Measurements from ENCODE around the gene BOD1L1. TPM values are rescaled to one million over a fixed set of nuclear protein-coding genes. Genes with fewer than 3 reads are reported as not detected.

BOD1L1 gene
- total and polyA plus RNA-seq, 2 experiments from 2014 or later, result 18.2 to 43.2 TPM

DNA sequence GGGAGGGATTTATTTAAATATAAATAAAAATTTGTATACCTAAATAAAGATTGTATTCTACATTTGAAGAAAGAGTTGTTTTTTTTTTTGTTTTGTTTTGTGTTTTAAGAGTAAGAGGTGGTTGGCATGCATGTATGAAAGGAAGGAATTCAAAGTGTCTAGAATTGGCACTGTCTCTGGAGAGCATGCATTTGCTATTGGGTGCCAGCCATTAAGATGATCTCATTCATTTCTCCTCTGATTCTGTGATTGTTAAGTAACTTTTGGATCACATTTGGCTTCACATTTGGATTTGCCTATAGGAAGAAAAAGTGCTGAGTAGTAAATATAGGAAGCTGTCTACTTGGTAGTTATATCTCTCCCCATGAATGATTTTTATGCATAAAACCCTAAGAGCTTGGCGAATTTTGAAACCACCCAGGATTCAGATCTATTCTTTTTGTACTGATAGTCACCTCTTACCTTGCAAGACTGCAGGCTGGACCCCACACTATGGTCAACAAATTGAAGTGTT is 7.8 kb upstream of the BOD1L1 start (continued):
- TF ChIP-seq, protein P1, sequence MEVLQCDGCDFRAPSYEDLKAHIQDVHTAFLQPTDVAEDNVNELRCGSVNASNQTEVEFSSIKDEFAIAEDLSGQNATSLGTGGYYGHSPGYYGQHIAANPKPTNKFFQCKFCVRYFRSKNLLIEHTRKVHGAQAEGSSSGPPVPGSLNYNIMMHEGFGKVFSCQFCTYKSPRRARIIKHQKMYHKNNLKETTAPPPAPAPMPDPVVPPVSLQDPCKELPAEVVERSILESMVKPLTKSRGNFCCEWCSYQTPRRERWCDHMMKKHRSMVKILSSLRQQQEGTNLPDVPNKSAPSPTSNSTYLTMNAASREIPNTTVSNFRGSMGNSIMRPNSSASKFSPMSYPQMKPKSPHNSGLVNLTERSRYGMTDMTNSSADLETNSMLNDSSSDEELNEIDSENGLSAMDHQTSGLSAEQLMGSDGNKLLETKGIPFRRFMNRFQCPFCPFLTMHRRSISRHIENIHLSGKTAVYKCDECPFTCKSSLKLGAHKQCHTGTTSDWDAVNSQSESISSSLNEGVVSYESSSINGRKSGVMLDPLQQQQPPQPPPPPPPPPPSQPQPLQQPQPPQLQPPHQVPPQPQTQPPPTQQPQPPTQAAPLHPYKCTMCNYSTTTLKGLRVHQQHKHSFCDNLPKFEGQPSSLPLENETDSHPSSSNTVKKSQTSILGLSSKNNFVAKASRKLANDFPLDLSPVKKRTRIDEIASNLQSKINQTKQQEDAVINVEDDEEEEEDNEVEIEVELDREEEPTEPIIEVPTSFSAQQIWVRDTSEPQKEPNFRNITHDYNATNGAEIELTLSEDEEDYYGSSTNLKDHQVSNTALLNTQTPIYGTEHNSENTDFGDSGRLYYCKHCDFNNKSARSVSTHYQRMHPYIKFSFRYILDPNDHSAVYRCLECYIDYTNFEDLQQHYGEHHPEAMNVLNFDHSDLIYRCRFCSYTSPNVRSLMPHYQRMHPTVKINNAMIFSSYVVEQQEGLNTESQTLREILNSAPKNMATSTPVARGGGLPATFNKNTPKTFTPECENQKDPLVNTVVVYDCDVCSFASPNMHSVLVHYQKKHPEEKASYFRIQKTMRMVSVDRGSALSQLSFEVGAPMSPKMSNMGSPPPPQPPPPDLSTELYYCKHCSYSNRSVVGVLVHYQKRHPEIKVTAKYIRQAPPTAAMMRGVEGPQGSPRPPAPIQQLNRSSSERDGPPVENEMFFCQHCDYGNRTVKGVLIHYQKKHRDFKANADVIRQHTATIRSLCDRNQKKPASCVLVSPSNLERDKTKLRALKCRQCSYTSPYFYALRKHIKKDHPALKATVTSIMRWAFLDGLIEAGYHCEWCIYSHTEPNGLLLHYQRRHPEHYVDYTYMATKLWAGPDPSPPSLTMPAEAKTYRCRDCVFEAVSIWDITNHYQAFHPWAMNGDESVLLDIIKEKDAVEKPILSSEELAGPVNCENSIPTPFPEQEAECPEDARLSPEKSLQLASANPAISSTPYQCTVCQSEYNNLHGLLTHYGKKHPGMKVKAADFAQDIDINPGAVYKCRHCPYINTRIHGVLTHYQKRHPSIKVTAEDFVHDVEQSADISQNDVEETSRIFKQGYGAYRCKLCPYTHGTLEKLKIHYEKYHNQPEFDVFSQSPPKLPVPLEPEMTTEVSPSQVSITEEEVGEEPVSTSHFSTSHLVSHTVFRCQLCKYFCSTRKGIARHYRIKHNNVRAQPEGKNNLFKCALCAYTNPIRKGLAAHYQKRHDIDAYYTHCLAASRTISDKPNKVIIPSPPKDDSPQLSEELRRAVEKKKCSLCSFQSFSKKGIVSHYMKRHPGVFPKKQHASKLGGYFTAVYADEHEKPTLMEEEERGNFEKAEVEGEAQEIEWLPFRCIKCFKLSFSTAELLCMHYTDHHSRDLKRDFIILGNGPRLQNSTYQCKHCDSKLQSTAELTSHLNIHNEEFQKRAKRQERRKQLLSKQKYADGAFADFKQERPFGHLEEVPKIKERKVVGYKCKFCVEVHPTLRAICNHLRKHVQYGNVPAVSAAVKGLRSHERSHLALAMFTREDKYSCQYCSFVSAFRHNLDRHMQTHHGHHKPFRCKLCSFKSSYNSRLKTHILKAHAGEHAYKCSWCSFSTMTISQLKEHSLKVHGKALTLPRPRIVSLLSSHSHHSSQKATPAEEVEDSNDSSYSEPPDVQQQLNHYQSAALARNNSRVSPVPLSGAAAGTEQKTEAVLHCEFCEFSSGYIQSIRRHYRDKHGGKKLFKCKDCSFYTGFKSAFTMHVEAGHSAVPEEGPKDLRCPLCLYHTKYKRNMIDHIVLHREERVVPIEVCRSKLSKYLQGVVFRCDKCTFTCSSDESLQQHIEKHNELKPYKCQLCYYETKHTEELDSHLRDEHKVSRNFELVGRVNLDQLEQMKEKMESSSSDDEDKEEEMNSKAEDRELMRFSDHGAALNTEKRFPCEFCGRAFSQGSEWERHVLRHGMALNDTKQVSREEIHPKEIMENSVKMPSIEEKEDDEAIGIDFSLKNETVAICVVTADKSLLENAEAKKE (CRISPR knock-in tag; IDR thresholded peaks at IDR 0.05), result no peak
- no peak for TF ChIP-seq EZH2phosphoT487 (IDR thresholded peaks at IDR 0.05; ENCODE audit: unreplicated experiment)
- no peak for TF ChIP-seq POLR2AphosphoS5 (IDR thresholded peaks at IDR 0.05; ENCODE audit: low read depth)
- no peak for TF ChIP-seq ZNF114 (CRISPR knock-in tag; IDR thresholded peaks at IDR 0.05)
- TF ChIP-seq, protein P2, sequence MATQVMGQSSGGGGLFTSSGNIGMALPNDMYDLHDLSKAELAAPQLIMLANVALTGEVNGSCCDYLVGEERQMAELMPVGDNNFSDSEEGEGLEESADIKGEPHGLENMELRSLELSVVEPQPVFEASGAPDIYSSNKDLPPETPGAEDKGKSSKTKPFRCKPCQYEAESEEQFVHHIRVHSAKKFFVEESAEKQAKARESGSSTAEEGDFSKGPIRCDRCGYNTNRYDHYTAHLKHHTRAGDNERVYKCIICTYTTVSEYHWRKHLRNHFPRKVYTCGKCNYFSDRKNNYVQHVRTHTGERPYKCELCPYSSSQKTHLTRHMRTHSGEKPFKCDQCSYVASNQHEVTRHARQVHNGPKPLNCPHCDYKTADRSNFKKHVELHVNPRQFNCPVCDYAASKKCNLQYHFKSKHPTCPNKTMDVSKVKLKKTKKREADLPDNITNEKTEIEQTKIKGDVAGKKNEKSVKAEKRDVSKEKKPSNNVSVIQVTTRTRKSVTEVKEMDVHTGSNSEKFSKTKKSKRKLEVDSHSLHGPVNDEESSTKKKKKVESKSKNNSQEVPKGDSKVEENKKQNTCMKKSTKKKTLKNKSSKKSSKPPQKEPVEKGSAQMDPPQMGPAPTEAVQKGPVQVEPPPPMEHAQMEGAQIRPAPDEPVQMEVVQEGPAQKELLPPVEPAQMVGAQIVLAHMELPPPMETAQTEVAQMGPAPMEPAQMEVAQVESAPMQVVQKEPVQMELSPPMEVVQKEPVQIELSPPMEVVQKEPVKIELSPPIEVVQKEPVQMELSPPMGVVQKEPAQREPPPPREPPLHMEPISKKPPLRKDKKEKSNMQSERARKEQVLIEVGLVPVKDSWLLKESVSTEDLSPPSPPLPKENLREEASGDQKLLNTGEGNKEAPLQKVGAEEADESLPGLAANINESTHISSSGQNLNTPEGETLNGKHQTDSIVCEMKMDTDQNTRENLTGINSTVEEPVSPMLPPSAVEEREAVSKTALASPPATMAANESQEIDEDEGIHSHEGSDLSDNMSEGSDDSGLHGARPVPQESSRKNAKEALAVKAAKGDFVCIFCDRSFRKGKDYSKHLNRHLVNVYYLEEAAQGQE (IDR thresholded peaks at IDR 0.05; ENCODE audit: unreplicated experiment), result no peak
- TF ChIP-seq EZH2 (IDR thresholded peaks at IDR 0.05; ENCODE audit: low read depth, unreplicated experiment), result no peak
- TF ChIP-seq, protein P3, sequence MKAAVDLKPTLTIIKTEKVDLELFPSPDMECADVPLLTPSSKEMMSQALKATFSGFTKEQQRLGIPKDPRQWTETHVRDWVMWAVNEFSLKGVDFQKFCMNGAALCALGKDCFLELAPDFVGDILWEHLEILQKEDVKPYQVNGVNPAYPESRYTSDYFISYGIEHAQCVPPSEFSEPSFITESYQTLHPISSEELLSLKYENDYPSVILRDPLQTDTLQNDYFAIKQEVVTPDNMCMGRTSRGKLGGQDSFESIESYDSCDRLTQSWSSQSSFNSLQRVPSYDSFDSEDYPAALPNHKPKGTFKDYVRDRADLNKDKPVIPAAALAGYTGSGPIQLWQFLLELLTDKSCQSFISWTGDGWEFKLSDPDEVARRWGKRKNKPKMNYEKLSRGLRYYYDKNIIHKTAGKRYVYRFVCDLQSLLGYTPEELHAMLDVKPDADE (IDR thresholded peaks at IDR 0.05), result no peak
- TF ChIP-seq CREB1 (CRISPR knock-in tag; IDR thresholded peaks at IDR 0.05; ENCODE audit: low read depth), result no peak
- no peak for TF ChIP-seq ZNF331 (CRISPR knock-in tag; IDR thresholded peaks at IDR 0.05; ENCODE audit: low read depth)
- no peak for TF ChIP-seq JUNB (IDR thresholded peaks at IDR 0.05; ENCODE audit: unreplicated experiment)
- no peak for TF ChIP-seq NANOG (IDR thresholded peaks at IDR 0.05; ENCODE audit: borderline replicate concordance)
